ENCODE results near the gene RAPGEF3. TPM values are rescaled to one million over a fixed set of nuclear protein-coding genes. Genes with fewer than 3 reads are reported as not detected.

RAPGEF3 gene
- polyA plus RNA-seq, 4 donors: 2.5 to 19.8 (median 4.3) TPM

DNA sequence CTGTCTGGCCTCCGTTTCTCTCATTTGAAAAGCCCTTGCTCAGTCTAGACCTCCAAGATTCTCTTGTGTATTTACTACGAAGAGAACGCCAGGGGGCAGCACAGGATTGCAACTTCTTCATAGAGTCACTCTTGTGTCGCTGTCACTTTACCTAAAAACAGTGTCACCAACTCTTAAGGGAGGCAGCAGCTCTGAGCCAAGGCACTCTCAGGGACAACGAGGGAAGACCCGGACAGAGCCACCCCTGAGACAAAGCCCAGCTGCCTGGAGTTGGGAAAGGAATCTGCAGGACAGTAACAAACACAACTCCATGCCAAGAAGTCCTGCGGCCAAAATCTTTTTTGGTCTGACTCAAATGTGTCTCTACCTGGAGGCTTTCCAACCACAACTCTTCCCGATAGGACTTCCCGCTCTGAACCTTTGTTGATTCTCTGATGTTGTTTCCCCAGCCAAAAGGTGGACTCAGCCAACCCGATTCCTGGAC, 43.2 kb downstream of the RAPGEF3 start:
- FAIRE-seq (no peak), DNase-seq (peak; percentile 80 to 83)
- Histone ChIP-seq H3K4me3 (ENCODE audit: low read depth in 1 of 3, low read length in 3 of 3) (no peak overlapping the region), H3K9me3 (ENCODE audit: control insufficient read depth in 2 of 2, insufficient read depth in 1 of 2, low read depth in 1 of 2, low read length in 1 of 2) (no peaks in the 10 kb centered on the region), H3K36me3 (ENCODE audit: control insufficient read depth in 3 of 3, insufficient read depth in 2 of 3, low read depth in 1 of 3, low read length in 3 of 3) (peaks cover 0 to 3% (median 0%) of the 10 kb centered on the region in 3 donors), H3K27me3 (ENCODE audit: control insufficient read depth in 3 of 3, insufficient read depth in 3 of 3, low read length in 3 of 3) (no peaks in the 10 kb centered on the region), H3K4me1 (ENCODE audit: control insufficient read depth in 3 of 3, insufficient read depth in 2 of 3, low read depth in 1 of 3, low read length in 2 of 3) (peaks cover 0 to 12% (median 3%) of the 10 kb centered on the region in 3 donors), H3K27ac (ENCODE audit: low read depth in 1 of 3, low read length in 2 of 3) (peak overlapping the region in 1 of 3 donors; percentile 43)
- WGBS, 3 donors: 16 to 21% (median 17%) methylated on average over 10 of the region's 10 CpGs

- Histone ChIP-seq H3K27ac (ENCODE audit: low read depth in 1 of 3, low read length in 2 of 3) (peak overlapping the region in 1 of 3 donors; percentile 43), H3K4me1 (ENCODE audit: control insufficient read depth in 3 of 3, insufficient read depth in 2 of 3, low read depth in 1 of 3, low read length in 2 of 3) (peaks cover 0 to 12% (median 3%) of the 10 kb centered on the region in 3 donors), H3K9me3 (ENCODE audit: control insufficient read depth in 2 of 2, insufficient read depth in 1 of 2, low read depth in 1 of 2, low read length in 1 of 2) (no peaks in the 10 kb centered on the region), H3K36me3 (ENCODE audit: control insufficient read depth in 3 of 3, insufficient read depth in 2 of 3, low read depth in 1 of 3, low read length in 3 of 3) (peaks cover 0 to 2% (median 0%) of the 10 kb centered on the region in 3 donors), H3K4me3 (ENCODE audit: low read depth in 1 of 3, low read length in 3 of 3) (no peak overlapping the region), H3K27me3 (ENCODE audit: control insufficient read depth in 3 of 3, insufficient read depth in 3 of 3, low read length in 3 of 3) (no peaks in the 10 kb centered on the region)
- DNase-seq (no peak), FAIRE-seq (no peak)
- 36 to 41% (median 38%) methylated on average over 5 of the region's 5 CpGs for WGBS, 3 donors
Measured at GRCh38 chr12:47714826-47715386, 43.8 kb downstream of the RAPGEF3 start.

GRCh38 chr12:47712171-47712570, 46.5 kb downstream of the RAPGEF3 start:
- 92 to 94% (median 93%) methylated on average over 6 of the region's 6 CpGs for WGBS, 3 donors
- Histone ChIP-seq H3K4me1 (ENCODE audit: control insufficient read depth in 3 of 3, insufficient read depth in 2 of 3, low read depth in 1 of 3, low read length in 2 of 3) (peaks cover 5 to 12% (median 7%) of the 10 kb centered on the region in 3 donors), H3K4me3 (ENCODE audit: low read depth in 1 of 3, low read length in 3 of 3) (no peak overlapping the region), H3K27me3 (ENCODE audit: control insufficient read depth in 3 of 3, insufficient read depth in 3 of 3, low read length in 3 of 3) (no peaks in the 10 kb centered on the region), H3K27ac (ENCODE audit: low read depth in 1 of 3, low read length in 2 of 3) (no peak overlapping the region), H3K9me3 (ENCODE audit: control insufficient read depth in 2 of 2, insufficient read depth in 1 of 2, low read depth in 1 of 2, low read length in 1 of 2) (no peaks in the 10 kb centered on the region), H3K36me3 (ENCODE audit: control insufficient read depth in 3 of 3, insufficient read depth in 2 of 3, low read depth in 1 of 3, low read length in 3 of 3) (no peaks in the 10 kb centered on the region)
- FAIRE-seq (no peak), DNase-seq (no peak)

DNA sequence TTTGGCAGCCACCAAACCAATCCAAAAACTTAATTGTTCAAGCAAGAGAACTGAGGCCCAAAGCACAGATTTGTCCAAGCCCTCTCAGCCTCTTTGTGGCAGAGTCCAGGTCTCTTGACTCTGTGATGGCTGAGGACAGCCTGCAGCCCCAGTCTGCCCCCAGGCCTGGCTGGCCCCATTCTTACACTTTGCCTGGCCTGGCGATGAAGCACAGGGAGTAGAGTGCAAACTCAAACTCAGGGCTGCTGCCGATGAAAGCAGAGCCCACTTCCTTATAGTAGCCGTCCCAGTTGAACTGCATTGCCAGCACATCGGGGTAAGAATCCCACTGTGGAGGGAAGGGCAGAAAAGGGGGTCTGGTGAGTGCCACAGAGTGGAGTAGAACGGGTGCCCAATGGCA, 47.2 kb downstream of the RAPGEF3 start:
- H3K27ac ChIP-seq (ENCODE audit: low read depth in 1 of 3, low read length in 2 of 3): no peak overlapping the region
- H3K4me3 ChIP-seq (ENCODE audit: low read depth in 1 of 3, low read length in 3 of 3): no peak overlapping the region
- DNase-seq (no peak), FAIRE-seq (no peak)
- no peaks in the 10 kb centered on the region for H3K36me3 ChIP-seq (ENCODE audit: control insufficient read depth in 3 of 3, insufficient read depth in 2 of 3, low read depth in 1 of 3, low read length in 3 of 3)
- 89 to 91% (median 90%) methylated on average over 5 of the region's 5 CpGs for WGBS, 3 donors
- peaks cover 6 to 11% (median 8%) of the 10 kb centered on the region in 3 donors for H3K4me1 ChIP-seq (ENCODE audit: control insufficient read depth in 3 of 3, insufficient read depth in 2 of 3, low read depth in 1 of 3, low read length in 2 of 3)
- H3K27me3 ChIP-seq (ENCODE audit: control insufficient read depth in 3 of 3, insufficient read depth in 3 of 3, low read length in 3 of 3): no peaks in the 10 kb centered on the region
- H3K9me3 ChIP-seq (ENCODE audit: control insufficient read depth in 2 of 2, insufficient read depth in 1 of 2, low read depth in 1 of 2, low read length in 1 of 2): no peaks in the 10 kb centered on the region

DNA sequence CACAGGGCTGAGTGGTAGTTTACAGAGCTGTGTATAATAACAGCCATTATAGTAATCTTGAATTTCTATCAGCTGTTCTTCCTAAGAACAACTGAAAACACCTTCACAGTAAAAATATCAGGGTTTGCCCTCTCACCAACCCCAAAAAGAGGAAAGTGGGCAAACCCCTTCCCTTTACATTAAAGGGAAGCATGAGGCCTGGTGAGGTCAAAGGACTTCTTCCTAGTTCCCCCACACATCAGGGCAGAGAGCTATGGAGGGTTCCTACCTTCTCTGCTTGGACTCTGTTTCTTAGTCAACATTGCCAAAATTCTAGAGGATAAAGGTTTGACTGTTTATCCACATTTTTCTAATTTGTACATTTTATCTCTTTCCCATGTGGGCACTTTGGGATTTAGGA, 48.4 kb downstream of the RAPGEF3 start:
- FAIRE-seq (no peak), DNase-seq (no peak)
- Histone ChIP-seq H3K36me3 (ENCODE audit: control insufficient read depth in 3 of 3, insufficient read depth in 2 of 3, low read depth in 1 of 3, low read length in 3 of 3) (no peaks in the 10 kb centered on the region), H3K27me3 (ENCODE audit: control insufficient read depth in 3 of 3, insufficient read depth in 3 of 3, low read length in 3 of 3) (no peaks in the 10 kb centered on the region), H3K27ac (ENCODE audit: low read depth in 1 of 3, low read length in 2 of 3) (no peak overlapping the region), H3K4me3 (ENCODE audit: low read depth in 1 of 3, low read length in 3 of 3) (no peak overlapping the region), H3K4me1 (ENCODE audit: control insufficient read depth in 3 of 3, insufficient read depth in 2 of 3, low read depth in 1 of 3, low read length in 2 of 3) (peaks cover 5 to 11% (median 6%) of the 10 kb centered on the region in 3 donors), H3K9me3 (ENCODE audit: control insufficient read depth in 2 of 2, insufficient read depth in 1 of 2, low read depth in 1 of 2, low read length in 1 of 2) (no peaks in the 10 kb centered on the region)

GRCh38 chr12:47709671-47710070, 49.0 kb downstream of the RAPGEF3 start:
- Histone ChIP-seq H3K36me3 (ENCODE audit: control insufficient read depth in 3 of 3, insufficient read depth in 2 of 3, low read depth in 1 of 3, low read length in 3 of 3) (no peaks in the 10 kb centered on the region), H3K27ac (ENCODE audit: low read depth in 1 of 3, low read length in 2 of 3) (no peak overlapping the region), H3K9me3 (ENCODE audit: control insufficient read depth in 2 of 2, insufficient read depth in 1 of 2, low read depth in 1 of 2, low read length in 1 of 2) (no peaks in the 10 kb centered on the region), H3K4me3 (ENCODE audit: low read depth in 1 of 3, low read length in 3 of 3) (no peak overlapping the region), H3K4me1 (ENCODE audit: control insufficient read depth in 3 of 3, insufficient read depth in 2 of 3, low read depth in 1 of 3, low read length in 2 of 3) (peaks cover 6 to 11% (median 8%) of the 10 kb centered on the region in 3 donors), H3K27me3 (ENCODE audit: control insufficient read depth in 3 of 3, insufficient read depth in 3 of 3, low read length in 3 of 3) (no peaks in the 10 kb centered on the region)
- FAIRE-seq: no peak
- no peak for DNase-seq
- WGBS, 3 donors: 75 to 91% (median 87%) methylated on average over 2 of the region's 2 CpGs

DNA sequence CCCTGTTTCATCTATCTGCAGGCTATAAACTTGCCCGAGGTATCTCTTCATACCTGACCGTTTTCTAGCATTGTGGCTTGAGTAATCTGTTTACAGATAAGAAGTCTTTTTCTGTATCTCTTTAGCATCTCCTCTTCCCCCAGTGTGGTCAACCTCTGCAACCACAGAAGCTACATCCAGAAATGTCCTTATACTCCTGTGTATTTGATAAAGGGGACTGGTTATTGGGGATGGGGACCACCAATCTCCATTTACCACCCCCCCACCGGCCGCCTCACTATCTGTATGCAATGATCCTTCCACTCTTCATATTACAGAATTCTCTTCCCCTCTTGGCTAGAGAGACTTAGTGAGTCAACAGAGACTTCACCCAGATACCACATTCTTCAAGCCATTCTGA, 49.4 kb downstream of the RAPGEF3 start:
- 74 to 82% (median 75%) methylated on average over 4 of the region's 4 CpGs for WGBS, 3 donors
- H3K4me3 ChIP-seq (ENCODE audit: low read depth in 1 of 3, low read length in 3 of 3): no peak overlapping the region
- H3K4me1 ChIP-seq (ENCODE audit: control insufficient read depth in 3 of 3, insufficient read depth in 2 of 3, low read depth in 1 of 3, low read length in 2 of 3): peaks cover 6 to 11% (median 8%) of the 10 kb centered on the region in 3 donors
- no peaks in the 10 kb centered on the region for H3K27me3 ChIP-seq (ENCODE audit: control insufficient read depth in 3 of 3, insufficient read depth in 3 of 3, low read length in 3 of 3)
- H3K27ac ChIP-seq (ENCODE audit: low read depth in 1 of 3, low read length in 2 of 3): no peak overlapping the region
- no peaks in the 10 kb centered on the region for H3K36me3 ChIP-seq (ENCODE audit: control insufficient read depth in 3 of 3, insufficient read depth in 2 of 3, low read depth in 1 of 3, low read length in 3 of 3)
- FAIRE-seq (no peak), DNase-seq (no peak)
- no peaks in the 10 kb centered on the region for H3K9me3 ChIP-seq (ENCODE audit: control insufficient read depth in 2 of 2, insufficient read depth in 1 of 2, low read depth in 1 of 2, low read length in 1 of 2)

- WGBS, 3 donors: 44 to 52% (median 51%) methylated on average over 5 of the region's 5 CpGs
- DNase-seq (peak; percentile 11 to 21), FAIRE-seq (no peak)
- Histone ChIP-seq H3K4me3 (ENCODE audit: low read depth in 1 of 3, low read length in 3 of 3) (no peak overlapping the region), H3K27me3 (ENCODE audit: control insufficient read depth in 3 of 3, insufficient read depth in 3 of 3, low read length in 3 of 3) (no peaks in the 10 kb centered on the region), H3K27ac (ENCODE audit: low read depth in 1 of 3, low read length in 2 of 3) (no peak overlapping the region), H3K9me3 (ENCODE audit: control insufficient read depth in 2 of 2, insufficient read depth in 1 of 2, low read depth in 1 of 2, low read length in 1 of 2) (no peaks in the 10 kb centered on the region), H3K4me1 (ENCODE audit: control insufficient read depth in 3 of 3, insufficient read depth in 2 of 3, low read depth in 1 of 3, low read length in 2 of 3) (peaks cover 6 to 11% (median 8%) of the 10 kb centered on the region in 3 donors), H3K36me3 (ENCODE audit: control insufficient read depth in 3 of 3, insufficient read depth in 2 of 3, low read depth in 1 of 3, low read length in 3 of 3) (peaks cover 0 to 2% (median 0%) of the 10 kb centered on the region in 3 donors)
Measured at GRCh38 chr12:47707905-47708543, 50.7 kb downstream of the RAPGEF3 start.

Data from small intestine (tissue), 7 donors.